Upper lobe of left lung (tissue), 4 donors: Measurements from ENCODE around the gene GRIK5.

Experiments
- EP300 ChIP-seq, 4 donors: sonication (generic); formaldehyde crosslinking; IDR thresholded peaks; one replicate each; pipeline ENCODE4 v1.5.1; 2017; ENCODE audit warnings: antibody characterized with exemption in 4 of 4, control low read depth in 2 of 4
- POLR2A ChIP-seq, 4 donors: fragments of 450-650 bp; IDR thresholded peaks; one replicate each; pipeline ENCODE4 v1.5.1; 2016 to 2017; ENCODE audit warnings: antibody characterized with exemption in 4 of 4, mild to moderate bottlenecking in 2 of 4
- TF ChIP-seq, protein P1 (sequence below), 6 experiments: fragments of 450-650 bp in 4 of 6; fragments of 200-600 bp in 2 of 6; sonication (generic) in 2 of 6; IDR thresholded peaks; one replicate each; pipeline ENCODE4 v1.5.1; 2016 to 2019; ENCODE audit warnings: antibody characterized with exemption in 6 of 6

DNA sequence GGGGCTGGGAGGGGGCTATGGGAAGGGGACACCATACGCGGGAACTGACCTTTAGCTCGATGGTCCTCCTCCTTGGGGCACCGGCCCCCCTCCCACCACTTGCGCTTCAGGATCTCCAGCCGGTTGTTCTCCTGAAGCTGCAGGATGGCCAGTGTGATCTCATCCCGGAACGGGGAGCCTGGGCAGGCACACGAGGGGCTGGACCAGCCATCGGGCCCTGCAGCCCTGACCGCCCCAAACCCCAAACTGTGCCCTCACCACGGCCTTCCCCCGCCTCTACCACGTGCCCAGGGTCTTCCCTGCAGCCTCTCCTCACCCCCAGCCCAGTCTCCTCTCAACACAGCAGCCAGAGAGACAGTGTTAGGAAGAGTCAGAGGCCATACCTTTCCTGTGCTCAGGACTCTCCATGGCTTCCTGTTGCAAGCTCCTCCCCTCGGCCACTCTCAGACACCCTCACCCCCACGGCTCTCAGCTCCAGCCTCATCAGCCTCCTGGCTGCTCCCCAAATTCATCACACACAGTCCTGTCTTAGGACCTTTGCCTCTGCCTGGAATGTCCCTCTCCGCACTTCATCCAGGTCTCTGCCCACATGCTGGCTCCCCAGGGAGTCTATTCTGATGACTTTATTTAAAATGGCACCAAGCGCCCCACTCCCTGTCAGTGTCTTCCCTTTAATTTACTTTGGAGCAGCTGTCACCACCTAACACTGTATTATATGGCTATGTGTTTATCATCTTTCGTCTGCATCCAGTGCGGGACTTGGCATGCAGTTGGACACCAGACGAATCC lies 66.3 kb downstream of the GRIK5 start:
- TF ChIP-seq, protein P1, sequence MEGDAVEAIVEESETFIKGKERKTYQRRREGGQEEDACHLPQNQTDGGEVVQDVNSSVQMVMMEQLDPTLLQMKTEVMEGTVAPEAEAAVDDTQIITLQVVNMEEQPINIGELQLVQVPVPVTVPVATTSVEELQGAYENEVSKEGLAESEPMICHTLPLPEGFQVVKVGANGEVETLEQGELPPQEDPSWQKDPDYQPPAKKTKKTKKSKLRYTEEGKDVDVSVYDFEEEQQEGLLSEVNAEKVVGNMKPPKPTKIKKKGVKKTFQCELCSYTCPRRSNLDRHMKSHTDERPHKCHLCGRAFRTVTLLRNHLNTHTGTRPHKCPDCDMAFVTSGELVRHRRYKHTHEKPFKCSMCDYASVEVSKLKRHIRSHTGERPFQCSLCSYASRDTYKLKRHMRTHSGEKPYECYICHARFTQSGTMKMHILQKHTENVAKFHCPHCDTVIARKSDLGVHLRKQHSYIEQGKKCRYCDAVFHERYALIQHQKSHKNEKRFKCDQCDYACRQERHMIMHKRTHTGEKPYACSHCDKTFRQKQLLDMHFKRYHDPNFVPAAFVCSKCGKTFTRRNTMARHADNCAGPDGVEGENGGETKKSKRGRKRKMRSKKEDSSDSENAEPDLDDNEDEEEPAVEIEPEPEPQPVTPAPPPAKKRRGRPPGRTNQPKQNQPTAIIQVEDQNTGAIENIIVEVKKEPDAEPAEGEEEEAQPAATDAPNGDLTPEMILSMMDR (IDR thresholded peaks at IDR 0.05) = no peak
- TF ChIP-seq EP300 (IDR thresholded peaks at IDR 0.05) (no peak), POLR2A (IDR thresholded peaks at IDR 0.05) (no peak)
